Activated naive CD8-positive, alpha-beta T cell treated with anti-CD3 and anti-CD28 coated beads, Interleukin-2, amount 50 U/mL, for 24 hours (primary cell): Measurements from ENCODE around the gene CERS6.
"Not testable (repeated sequence)": the region's sequence is repeated elsewhere in the genome, so short reads cannot be mapped to it uniquely, and the experiment has no call there.

Source experiments
- ATAC-seq: fragments of 150-1000 bp; cut with Tn5 transposase; one replicate; pipeline ENCODE4 v1.10.0; 2021
- DNase-seq: peaks from one replicate; pipeline ENCODE4 v3.0.0; 2021
- H3K27ac Mint-ChIP-seq: one replicate; pipeline ENCODE4 v1.8.0; 2021; ENCODE audit warnings: mild to moderate bottlenecking, mixed read lengths
- H3K27me3 Mint-ChIP-seq: one replicate; pipeline ENCODE4 v1.8.0; 2021; ENCODE audit warnings: mixed read lengths
- H3K36me3 Mint-ChIP-seq: one replicate; pipeline ENCODE4 v1.8.0; 2021; ENCODE audit warnings: low read depth, mixed read lengths
- H3K4me1 Mint-ChIP-seq: one replicate; pipeline ENCODE4 v1.8.0; 2021; ENCODE audit warnings: mixed read lengths
- H3K4me3 Mint-ChIP-seq: one replicate; pipeline ENCODE4 v1.8.0; 2021; ENCODE audit warnings: mild to moderate bottlenecking, moderate library complexity, mixed read lengths
- H3K9me3 Mint-ChIP-seq: one replicate; pipeline ENCODE4 v1.8.0; 2021; ENCODE audit warnings: mixed read lengths

The CERS6 gene

DNA sequence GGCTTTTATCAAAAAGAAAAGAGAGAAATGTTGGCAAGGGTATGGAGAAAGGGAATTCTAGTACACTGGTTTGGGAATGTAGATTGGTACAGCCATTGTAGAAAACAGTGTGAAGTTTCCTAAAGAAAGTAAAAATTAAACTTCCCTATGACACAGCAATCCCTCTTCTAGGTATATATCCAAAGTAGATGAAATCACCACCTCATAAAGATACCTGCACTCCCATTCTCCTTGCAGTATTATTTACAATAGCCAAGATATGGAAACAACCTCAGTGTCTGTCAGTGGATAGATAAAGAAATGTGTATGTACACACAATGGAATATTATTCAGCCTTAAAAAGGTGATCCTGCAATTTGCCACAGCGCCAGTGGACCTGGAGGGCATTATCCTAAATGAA lies 199.1 kb downstream of the CERS6 start:
- Mint-ChIP-seq H3K36me3 (peaks cover 13% of the 10 kb centered on the region), H3K9me3 (no peaks in the 10 kb centered on the region), H3K4me3 (no peak overlapping the region), H3K27me3 (no peaks in the 10 kb centered on the region), H3K27ac (no peak overlapping the region), H3K4me1 (peaks cover 11% of the 10 kb centered on the region)
- DNase-seq (no peak), ATAC-seq (no peak)

DNA sequence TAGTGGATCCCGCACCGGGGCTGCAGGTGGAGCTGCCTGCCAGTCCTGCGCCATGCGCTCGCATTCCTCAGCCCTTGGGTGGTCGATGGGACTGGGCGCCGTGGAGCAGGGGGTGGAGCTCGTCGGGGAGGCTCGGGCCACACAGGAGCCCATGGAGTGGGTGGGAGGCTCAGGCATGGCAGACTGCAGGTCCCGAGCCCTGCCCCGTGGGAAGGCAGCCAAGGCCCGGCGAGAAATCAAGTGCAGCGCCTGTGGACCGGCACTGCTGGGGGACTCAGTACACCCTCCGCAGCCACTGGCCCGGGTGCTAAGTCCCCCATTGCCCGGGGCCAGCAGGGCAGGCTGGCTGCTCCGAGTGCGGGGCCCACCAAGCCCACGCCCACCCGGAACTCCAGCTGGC lies 201.3 kb downstream of the CERS6 start:
- H3K27me3 Mint-ChIP-seq, ATAC-seq, H3K9me3 Mint-ChIP-seq, H3K27ac Mint-ChIP-seq, H3K4me3 Mint-ChIP-seq, DNase-seq, H3K4me1 Mint-ChIP-seq: not testable (repeated sequence)
- peaks cover 13% of the 10 kb centered on the region for H3K36me3 Mint-ChIP-seq

DNA sequence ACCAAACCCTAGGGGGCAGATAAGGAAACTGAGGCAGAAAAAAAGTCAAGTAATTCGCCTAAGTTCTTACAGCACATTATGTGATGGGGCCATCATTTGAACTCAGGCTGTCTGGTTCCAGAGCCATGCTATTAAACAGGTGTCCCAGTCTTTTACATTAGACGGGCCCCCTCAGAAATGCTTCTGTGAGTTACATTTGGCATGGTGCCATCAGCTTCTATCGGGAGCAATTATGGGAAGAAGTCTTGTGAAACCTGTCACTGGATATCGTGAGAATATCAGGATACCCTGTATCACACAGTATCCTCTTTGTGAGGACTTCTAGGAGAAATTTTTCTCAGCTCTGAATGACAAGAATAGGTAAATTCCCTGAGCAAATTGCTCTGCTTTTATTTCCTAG lies 202.6 kb downstream of the CERS6 start:
- Mint-ChIP-seq H3K9me3 (no peaks in the 10 kb centered on the region), H3K36me3 (peaks cover 13% of the 10 kb centered on the region), H3K27ac (no peak overlapping the region), H3K27me3 (no peaks in the 10 kb centered on the region), H3K4me3 (no peak overlapping the region), H3K4me1 (no peaks in the 10 kb centered on the region)
- no peak for ATAC-seq
- DNase-seq, result no peak

DNA sequence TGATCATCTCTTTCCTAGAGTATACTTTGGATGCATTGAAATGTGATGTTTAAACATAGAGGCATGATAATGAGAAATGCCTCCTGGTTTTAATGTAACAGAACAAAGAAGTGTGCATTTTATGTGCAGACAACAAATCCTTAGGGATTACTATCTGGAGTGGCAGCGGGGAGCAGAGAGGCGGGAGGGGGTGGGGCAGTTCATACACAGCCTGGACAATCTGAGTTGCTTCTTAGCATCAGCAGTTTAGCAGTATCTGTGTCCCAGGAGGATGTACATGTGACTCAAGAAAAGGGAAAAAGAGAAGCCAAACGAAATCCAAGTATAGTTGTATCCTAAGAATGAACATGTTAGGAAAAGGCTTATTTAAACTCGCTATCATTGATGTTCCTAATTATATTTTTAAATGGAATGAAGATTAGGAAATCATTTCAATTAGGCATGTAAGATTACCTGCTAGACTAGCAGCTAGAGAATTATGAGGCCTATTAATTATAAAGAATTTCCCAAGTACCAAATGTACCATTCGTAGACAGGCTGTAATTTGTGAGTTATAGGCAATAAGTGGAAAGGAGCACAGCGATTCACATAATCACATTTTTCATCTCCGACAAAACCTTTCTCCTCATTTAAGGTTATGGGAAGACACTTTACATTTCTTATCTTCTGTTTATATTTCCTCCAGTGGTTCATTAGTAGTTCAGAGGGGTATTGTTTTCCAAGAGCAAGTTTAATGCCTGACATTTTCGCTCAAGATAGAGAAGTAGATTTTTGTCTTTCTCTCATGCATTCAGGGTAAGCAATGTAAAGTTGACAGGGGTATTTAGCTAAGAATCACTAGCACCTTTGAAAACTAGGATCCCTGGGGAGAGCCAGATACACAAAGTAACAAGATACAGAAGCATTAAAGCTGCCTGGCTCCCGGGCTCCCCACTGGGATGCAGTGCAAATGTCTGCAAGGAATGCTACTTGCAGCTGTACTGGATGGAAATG lies 205.1 kb downstream of the CERS6 start:
- peaks cover 6% of the 10 kb centered on the region for H3K4me1 Mint-ChIP-seq
- H3K9me3 Mint-ChIP-seq, result no peaks in the 10 kb centered on the region
- H3K4me3 Mint-ChIP-seq, result no peak overlapping the region
- no peaks in the 10 kb centered on the region for H3K27me3 Mint-ChIP-seq
- DNase-seq (no peak), ATAC-seq (no peak)
- no peak overlapping the region for H3K27ac Mint-ChIP-seq
- H3K36me3 Mint-ChIP-seq, result peaks cover 6% of the 10 kb centered on the region

DNA sequence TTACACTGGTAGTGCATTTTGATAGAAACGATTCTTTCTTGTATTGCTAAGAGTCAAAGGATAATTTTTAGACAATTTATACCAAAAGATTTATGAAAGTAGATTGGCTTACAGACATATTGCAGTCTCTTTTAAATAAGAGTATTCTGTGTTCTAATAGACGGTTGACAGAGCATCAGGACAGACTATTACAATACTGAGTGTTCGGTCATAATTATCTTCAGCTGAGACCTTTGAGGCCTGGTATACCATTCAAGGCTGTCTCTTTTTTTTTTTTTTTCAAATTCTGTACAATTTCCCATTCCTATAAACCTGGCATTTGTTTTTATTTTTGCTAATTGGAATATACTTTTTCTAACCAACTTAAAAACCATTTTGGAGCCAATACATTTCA lies 205.8 kb downstream of the CERS6 start:
- no peak for DNase-seq
- peaks cover 13% of the 10 kb centered on the region for H3K4me1 Mint-ChIP-seq
- H3K27me3 Mint-ChIP-seq, result no peaks in the 10 kb centered on the region
- no peaks in the 10 kb centered on the region for H3K9me3 Mint-ChIP-seq
- H3K27ac Mint-ChIP-seq, result no peak overlapping the region
- no peak overlapping the region for H3K4me3 Mint-ChIP-seq
- peaks cover 7% of the 10 kb centered on the region for H3K36me3 Mint-ChIP-seq
- ATAC-seq, result no peak

DNA sequence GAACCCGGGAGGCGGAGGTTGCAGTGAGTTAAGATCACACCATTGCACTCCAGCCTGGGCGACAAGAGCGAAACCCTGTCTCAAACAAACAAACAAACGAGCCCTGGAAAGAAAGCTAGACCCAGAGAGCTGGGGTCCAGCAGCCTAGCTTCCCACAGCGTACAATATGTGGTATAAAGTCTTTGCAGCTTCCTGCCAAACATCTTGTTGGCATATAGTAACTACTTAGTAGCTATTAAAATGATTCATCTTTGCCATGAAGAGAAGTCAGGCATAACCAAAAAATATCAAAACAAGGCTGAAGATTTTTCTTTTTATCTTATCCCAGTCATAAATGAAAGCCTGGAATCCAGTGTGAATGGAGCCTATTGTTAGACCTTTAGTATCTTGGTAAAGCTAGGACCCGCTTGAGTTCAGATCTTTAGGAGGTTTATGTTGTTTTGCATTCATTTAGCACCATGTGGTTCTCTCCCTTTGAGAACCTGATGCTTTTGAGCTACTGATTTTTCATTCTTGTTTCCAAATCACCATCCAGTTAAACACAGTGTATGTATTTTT lies 206.7 kb downstream of the CERS6 start:
- Mint-ChIP-seq H3K4me3 (no peak overlapping the region), H3K9me3 (no peaks in the 10 kb centered on the region), H3K4me1 (peaks cover 18% of the 10 kb centered on the region), H3K36me3 (peaks cover 7% of the 10 kb centered on the region), H3K27me3 (no peaks in the 10 kb centered on the region), H3K27ac (no peak overlapping the region)
- ATAC-seq (no peak), DNase-seq (no peak)

DNA sequence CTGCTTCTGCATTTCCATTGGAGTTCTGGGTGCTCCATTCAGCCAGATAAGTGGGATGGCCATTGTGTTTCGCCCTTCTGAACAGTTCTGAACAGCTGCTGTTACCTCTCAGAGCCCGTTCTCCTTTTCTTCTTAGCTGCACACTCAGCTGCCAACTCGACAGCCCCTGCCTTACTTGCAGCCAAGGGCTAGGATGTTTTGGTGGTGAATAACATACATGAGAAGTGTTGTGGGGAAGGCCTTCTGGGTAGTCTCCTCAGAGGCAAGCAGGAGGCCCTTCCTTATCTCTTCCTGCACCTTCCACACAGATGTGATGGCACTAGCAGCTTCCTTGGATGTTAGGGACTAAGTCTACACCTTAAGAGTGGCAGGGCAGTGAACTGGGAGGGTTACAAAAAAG lies 207.9 kb downstream of the CERS6 start:
- Mint-ChIP-seq H3K4me1 (peaks cover 18% of the 10 kb centered on the region), H3K27ac (no peak overlapping the region), H3K36me3 (peaks cover 10% of the 10 kb centered on the region), H3K27me3 (no peaks in the 10 kb centered on the region), H3K4me3 (no peak overlapping the region), H3K9me3 (no peaks in the 10 kb centered on the region)
- DNase-seq, result no peak
- ATAC-seq, result no peak

DNA sequence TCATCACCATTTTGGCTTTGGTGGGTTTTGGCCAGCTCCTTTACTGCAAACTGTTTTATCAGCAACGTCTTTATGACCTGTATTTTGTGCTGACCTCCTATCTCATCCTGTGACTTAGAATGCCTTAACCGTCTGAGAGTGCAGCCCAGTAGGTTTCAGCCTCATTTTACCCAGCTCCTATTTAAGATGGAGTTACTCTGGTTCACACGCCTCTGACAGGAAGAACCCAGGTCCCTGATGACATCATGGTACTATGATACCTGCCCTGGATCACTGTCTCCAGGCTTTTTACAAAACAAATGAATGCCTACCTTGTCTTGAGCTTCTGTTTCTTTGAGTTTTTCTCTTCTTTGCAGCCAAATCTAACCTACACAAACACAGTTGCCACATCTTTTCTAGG lies 208.6 kb downstream of the CERS6 start:
- not testable (repeated sequence) for H3K9me3 Mint-ChIP-seq, H3K4me3 Mint-ChIP-seq, H3K27me3 Mint-ChIP-seq, ATAC-seq, DNase-seq, H3K27ac Mint-ChIP-seq, H3K36me3 Mint-ChIP-seq
- peaks cover 18% of the 10 kb centered on the region for H3K4me1 Mint-ChIP-seq

DNA sequence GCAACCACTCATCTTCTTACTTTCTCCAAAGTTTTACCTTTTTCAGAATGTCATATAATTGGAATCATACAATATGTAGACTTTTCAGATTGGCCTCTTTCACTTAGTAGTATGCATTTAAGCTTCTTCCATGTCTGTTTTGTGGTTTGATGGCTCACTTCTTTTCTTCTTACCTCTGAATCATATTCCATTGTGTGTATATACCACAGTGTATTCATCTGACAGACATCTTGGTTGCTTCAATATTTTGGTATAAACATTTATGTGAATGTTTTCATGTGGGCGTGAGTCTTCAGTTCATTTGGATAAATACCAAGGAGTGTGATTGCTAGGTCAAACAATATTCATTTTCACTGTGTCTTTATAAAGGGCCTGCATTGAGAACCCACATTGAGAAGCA lies 210.3 kb downstream of the CERS6 start:
- Mint-ChIP-seq H3K9me3 (no peaks in the 10 kb centered on the region), H3K27ac (peak overlapping the region; percentile 52), H3K4me1 (peaks cover 24% of the 10 kb centered on the region), H3K27me3 (no peaks in the 10 kb centered on the region), H3K4me3 (no peak overlapping the region), H3K36me3 (peaks cover 10% of the 10 kb centered on the region)
- no peak for DNase-seq
- peak; percentile 91 for ATAC-seq

DNA sequence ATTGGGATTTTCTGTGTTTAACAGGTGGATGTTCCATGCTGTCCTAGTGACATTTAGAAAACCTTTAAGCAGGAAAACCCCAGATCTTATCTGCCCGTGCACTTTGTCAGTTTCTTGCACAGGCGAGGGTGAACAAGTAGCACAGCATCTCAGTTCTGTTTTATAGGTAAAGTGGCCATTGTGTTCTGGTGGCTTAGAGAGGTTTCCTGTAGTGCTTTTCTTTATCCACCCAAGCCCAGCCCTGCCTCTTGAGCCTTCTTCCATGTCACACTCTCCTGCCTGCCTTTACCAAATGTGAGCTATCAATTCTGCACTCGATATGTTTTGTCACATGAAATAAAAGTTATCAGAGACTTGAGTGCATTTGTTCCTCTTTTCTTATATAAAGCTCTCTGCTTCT lies 211.1 kb downstream of the CERS6 start:
- no peaks in the 10 kb centered on the region for H3K27me3 Mint-ChIP-seq
- no peaks in the 10 kb centered on the region for H3K9me3 Mint-ChIP-seq
- ATAC-seq (no peak), DNase-seq (no peak)
- no peak overlapping the region for H3K4me3 Mint-ChIP-seq
- peaks cover 24% of the 10 kb centered on the region for H3K4me1 Mint-ChIP-seq
- H3K36me3 Mint-ChIP-seq, result peaks cover 10% of the 10 kb centered on the region
- H3K27ac Mint-ChIP-seq, result no peak overlapping the region

DNA sequence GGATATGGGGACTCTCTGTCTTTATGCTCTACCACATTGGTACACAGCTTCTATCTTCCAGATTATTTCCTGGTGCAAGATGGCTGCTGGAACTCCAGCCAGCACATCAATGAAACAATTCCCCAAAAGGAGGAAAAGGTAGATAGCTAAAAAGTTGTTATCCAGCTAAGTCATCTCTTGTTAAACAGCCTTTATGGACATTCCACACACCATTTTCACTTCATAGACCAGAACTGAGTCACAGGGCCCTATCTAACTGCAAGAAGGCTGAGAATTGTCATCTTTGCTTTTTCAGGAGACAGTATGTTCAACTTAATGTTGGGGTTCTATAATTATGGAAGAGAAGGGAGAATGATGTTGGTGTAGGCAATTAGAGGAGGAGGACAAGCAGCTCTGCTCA lies 213.1 kb downstream of the CERS6 start:
- H3K4me1 Mint-ChIP-seq, result peaks cover 24% of the 10 kb centered on the region
- no peak overlapping the region for H3K4me3 Mint-ChIP-seq
- no peak overlapping the region for H3K27ac Mint-ChIP-seq
- H3K36me3 Mint-ChIP-seq, result peaks cover 9% of the 10 kb centered on the region
- ATAC-seq (no peak), DNase-seq (no peak)
- H3K27me3 Mint-ChIP-seq, result no peaks in the 10 kb centered on the region
- H3K9me3 Mint-ChIP-seq, result no peaks in the 10 kb centered on the region

DNA sequence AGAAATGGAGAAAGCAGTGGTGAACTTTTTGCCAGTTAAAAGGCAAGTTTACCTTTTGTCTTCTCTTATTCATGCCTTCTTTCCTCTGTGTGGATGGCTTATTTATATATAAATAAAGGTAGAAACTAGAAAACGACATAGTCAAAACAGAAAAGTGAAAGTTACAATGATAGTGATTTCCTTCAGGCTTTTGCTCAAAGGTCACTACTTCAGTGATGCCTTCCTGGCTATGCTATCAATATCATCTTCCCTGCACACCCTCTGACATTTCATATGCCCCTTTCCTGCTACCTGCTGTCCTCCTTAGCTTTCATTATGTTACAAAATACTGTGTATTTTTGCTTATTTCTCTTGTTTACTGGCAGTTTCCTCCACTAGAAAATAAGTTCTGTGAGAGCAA lies 214.4 kb downstream of the CERS6 start:
- Mint-ChIP-seq H3K27me3 (no peaks in the 10 kb centered on the region), H3K4me3 (no peak overlapping the region), H3K4me1 (peaks cover 21% of the 10 kb centered on the region), H3K9me3 (no peaks in the 10 kb centered on the region), H3K27ac (no peak overlapping the region), H3K36me3 (peaks cover 5% of the 10 kb centered on the region)
- ATAC-seq (no peak), DNase-seq (no peak)

DNA sequence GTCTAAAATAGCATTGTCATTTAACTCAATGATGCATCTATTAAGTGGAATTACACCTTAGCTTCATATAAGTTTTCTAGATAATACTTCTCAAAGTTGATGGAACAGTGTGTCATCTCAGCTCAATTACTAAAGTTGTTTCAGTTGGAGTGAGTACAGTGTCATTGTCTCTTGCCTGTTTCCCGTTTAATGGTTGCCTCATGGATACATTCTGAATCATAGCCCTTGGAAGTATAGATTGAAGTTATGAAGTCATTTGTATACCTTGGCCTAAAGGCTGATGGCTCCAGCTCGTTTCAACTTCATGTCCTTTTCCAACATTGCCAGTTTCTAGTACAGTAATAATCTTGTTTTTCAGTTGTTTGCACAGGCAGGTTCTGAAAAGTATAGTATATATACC lies 215.9 kb downstream of the CERS6 start:
- DNase-seq (no peak), ATAC-seq (no peak)
- no peaks in the 10 kb centered on the region for H3K9me3 Mint-ChIP-seq
- no peaks in the 10 kb centered on the region for H3K27me3 Mint-ChIP-seq
- no peak overlapping the region for H3K4me3 Mint-ChIP-seq
- no peak overlapping the region for H3K27ac Mint-ChIP-seq
- H3K36me3 Mint-ChIP-seq, result peaks cover 6% of the 10 kb centered on the region
- peaks cover 11% of the 10 kb centered on the region for H3K4me1 Mint-ChIP-seq

DNA sequence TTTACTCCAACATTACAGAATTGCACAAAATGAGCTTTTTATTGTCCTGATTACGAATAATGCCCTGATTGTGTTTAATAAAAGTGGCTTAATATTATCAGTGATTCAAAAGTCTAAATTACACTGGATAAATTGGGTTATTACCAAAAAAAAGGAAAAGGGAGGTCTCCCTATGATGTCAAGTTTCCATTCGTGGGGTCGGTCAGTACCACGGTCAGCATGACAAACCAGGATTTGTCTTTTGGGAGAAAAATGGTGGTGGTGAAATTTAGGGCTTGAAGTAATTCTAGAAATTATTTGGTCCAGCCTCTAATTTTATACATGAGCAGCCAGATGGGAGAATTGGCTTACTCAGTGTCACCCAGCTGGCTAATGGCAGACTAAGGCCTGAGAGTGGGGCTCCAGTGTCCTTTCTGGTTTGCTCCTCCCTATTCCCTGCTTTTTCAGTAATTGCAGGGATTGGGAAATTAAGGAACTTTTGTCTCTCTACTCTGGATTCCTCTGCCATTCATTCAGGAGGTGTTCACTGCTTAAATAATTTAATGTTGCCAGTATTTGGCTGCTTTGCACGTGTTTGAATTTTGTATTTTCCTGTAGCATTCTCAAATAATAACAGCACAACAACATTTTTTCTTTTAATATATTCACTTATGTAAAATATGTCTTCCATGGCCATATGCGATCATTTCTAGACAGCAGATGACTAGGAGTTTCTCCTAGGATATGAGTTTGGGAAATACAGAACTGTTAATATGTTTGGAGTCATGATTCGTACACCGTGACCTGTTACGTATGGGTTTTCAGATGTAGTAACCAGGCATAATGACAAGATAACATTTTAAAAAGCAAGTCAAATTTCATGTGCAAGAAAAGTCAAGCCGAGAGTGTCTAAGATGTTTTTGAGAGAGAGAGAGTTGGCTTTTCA lies 217.5 kb downstream of the CERS6 start:
- H3K27ac Mint-ChIP-seq, result no peak overlapping the region
- no peak for DNase-seq

More for the DNA sequence above, 217.5 kb downstream of the CERS6 start:
- Mint-ChIP-seq H3K27me3 (no peaks in the 10 kb centered on the region), H3K36me3 (peaks cover 7% of the 10 kb centered on the region), H3K9me3 (no peaks in the 10 kb centered on the region), H3K4me1 (peaks cover 6% of the 10 kb centered on the region), H3K4me3 (no peak overlapping the region)
- ATAC-seq, result no peak
